MCF 10A (cell line): ENCODE results near the gene CCDC57. TPM values are rescaled to one million over a fixed set of nuclear protein-coding genes. Genes with fewer than 3 reads are reported as not detected.

ENCODE experiments used
- BruUV-seq: library from RNA; stranded (reverse); fragments of 400-500 nt; replicated peaks from 2 replicates; lab custom pipeline; 2021; lab: Mats Ljungman, UMichigan
- CTCF ChIA-PET: fragments of 300-600 bp; sonication (Branson Sonifier 250); formaldehyde crosslinking; extraction: SDS; loops from one replicate; lab custom pipeline; 2021; ENCODE audit warnings: antibody characterized with exemption, inconsistent platforms; lab: Yijun Ruan, JAX
- POLR2A ChIA-PET: fragments of 300-600, 350-650 bp; sonication (Branson Sonifier 250); formaldehyde crosslinking; extraction: SDS; loops from one replicate; lab custom pipeline; 2020; ENCODE audit warnings: antibody characterized with exemption, inconsistent platforms; lab: Yijun Ruan, JAX
- DNase-seq: peaks from one replicate; pipeline ENCODE4 v3.0.0-alpha.2; 2018; ENCODE audit not compliant: unreplicated experiment
- H3K27ac Mint-ChIP-seq: one replicate; pipeline ENCODE4 v1.8.0; 2022; ENCODE audit warnings: mild to moderate bottlenecking, low read depth, mixed read lengths; ENCODE audit not compliant: unreplicated experiment
- H3K27me3 Mint-ChIP-seq: one replicate; pipeline ENCODE4 v1.8.0; 2022; ENCODE audit warnings: mixed read lengths; ENCODE audit not compliant: insufficient read depth, unreplicated experiment
- H3K36me3 Mint-ChIP-seq: one replicate; pipeline ENCODE4 v1.8.0; 2022; ENCODE audit warnings: mild to moderate bottlenecking, moderate library complexity, mixed read lengths; ENCODE audit not compliant: insufficient read depth, unreplicated experiment
- H3K4me1 Mint-ChIP-seq: one replicate; pipeline ENCODE4 v1.8.0; 2022; ENCODE audit warnings: mixed read lengths; ENCODE audit not compliant: insufficient read depth, unreplicated experiment
- H3K4me3 Mint-ChIP-seq: one replicate; pipeline ENCODE4 v1.8.0; 2022; ENCODE audit warnings: mild to moderate bottlenecking, moderate library complexity, mixed read lengths; ENCODE audit not compliant: unreplicated experiment
- H3K9me3 Mint-ChIP-seq: one replicate; pipeline ENCODE4 v1.8.0; 2022; ENCODE audit warnings: mixed read lengths; ENCODE audit not compliant: unreplicated experiment
- CTCF ChIP-seq: fragments of 200-600 bp; IDR thresholded peaks from one replicate; pipeline ENCODE4 v1.8.0; 2022; ENCODE audit warnings: antibody characterized with exemption, mild to moderate bottlenecking; ENCODE audit not compliant: unreplicated experiment
- intact Hi-C: fragments of 100-400 bp; cut with micrococcal nuclease; formaldehyde crosslinking; loops from 2 replicates; pipeline ENCODE4 v1.14.1; 2022
- total RNA-seq: library from RNA; stranded (reverse); gene quantifications from 2 replicates; pipeline ENCODE4 v1.2.3, GENCODE V29; 2022

The CCDC57 gene
- total RNA-seq, 1 experiment from 2014 or later: 86.8 TPM

- H3K27ac Mint-ChIP-seq: no peak overlapping the region
- POLR2A ChIA-PET: interaction anchor here (1.0 kb wide), 1 partner anchor 24 kb away, joined by 3 read pairs; the partner anchor contains the start of gene DCXR
- H3K36me3 Mint-ChIP-seq: peaks cover 33% of the 10 kb centered on the region
- BruUV-seq: no TSS peak
- CTCF ChIA-PET: no interaction called here
- H3K4me1 Mint-ChIP-seq: no peaks in the 10 kb centered on the region
- TF ChIP-seq CTCF: no peak
- no peaks in the 10 kb centered on the region for H3K27me3 Mint-ChIP-seq
- DNase-seq: no peak
- H3K4me3 Mint-ChIP-seq: no peak overlapping the region
- intact Hi-C loops: no loop called here
- no peaks in the 10 kb centered on the region for H3K9me3 Mint-ChIP-seq
These were observed 151.4 kb downstream of the CCDC57 start for GRCh38 chr17:82061047-82061925.

- intact Hi-C loops: no loop called here
These were observed 152.0 kb downstream of the CCDC57 start for GRCh38 chr17:82060614-82061013.

GRCh38 chr17:82060001-82060380 is 152.7 kb downstream of the CCDC57 start:
- intact Hi-C loops: no loop called here
- no TSS peak for BruUV-seq
- DNase-seq: no peak
- ChIA-PET POLR2A (interaction anchor here (0.6 to 1.2 kb wide), 2 partner anchors 16 to 45 kb away, joined by 3 read pairs; no protein-coding TSS in a partner anchor), CTCF (interaction anchor here (1.2 kb wide), 1 partner anchor 9 kb away, joined by 3 read pairs; no protein-coding TSS in a partner anchor)
- H3K4me3 Mint-ChIP-seq: no peak overlapping the region
- no peaks in the 10 kb centered on the region for H3K27me3 Mint-ChIP-seq
- H3K27ac Mint-ChIP-seq: no peak overlapping the region
- no peaks in the 10 kb centered on the region for H3K9me3 Mint-ChIP-seq
- TF ChIP-seq CTCF: no peak
- peaks cover 43% of the 10 kb centered on the region for H3K36me3 Mint-ChIP-seq
- H3K4me1 Mint-ChIP-seq: no peaks in the 10 kb centered on the region

More at GRCh38 chr17:82060614-82061013, 152.0 kb downstream of the CCDC57 start:
- H3K27ac Mint-ChIP-seq: no peak overlapping the region
- peaks cover 40% of the 10 kb centered on the region for H3K36me3 Mint-ChIP-seq
- H3K4me3 Mint-ChIP-seq: no peak overlapping the region
- BruUV-seq: no TSS peak
- no peak for TF ChIP-seq CTCF
- ChIA-PET CTCF (interaction anchor here (1.2 kb wide), 1 partner anchor 10 kb away, joined by 3 read pairs; no protein-coding TSS in a partner anchor), POLR2A (interaction anchor here (1.2 kb wide), 1 partner anchor 15 kb away, joined by 3 read pairs; no protein-coding TSS in a partner anchor)
- no peak for DNase-seq
- no peaks in the 10 kb centered on the region for H3K9me3 Mint-ChIP-seq
- H3K4me1 Mint-ChIP-seq: no peaks in the 10 kb centered on the region
- no peaks in the 10 kb centered on the region for H3K27me3 Mint-ChIP-seq
